ENCODE results near the gene PRUNE2.

PRUNE2 gene

GRCh38 chr9:76701441-76702039, 204.4 kb downstream of the PRUNE2 start:
- TF ChIP-seq CTCF (IDR thresholded peaks at IDR 0.05; ENCODE audit: control extremely low read depth, extremely low read depth, low read depth, missing control alignments), result no peak
- DNase-seq (ENCODE audit: extremely low spot score), result no peak
- POLR2A ChIA-PET, result no interaction called here
- CTCF ChIA-PET, result interaction anchor here (0.7 to 8.0 kb wide), 9 partner anchors 11 to 281 kb away, joined by 3 to 53 read pairs (median 3); partner anchors contain the start of gene GCNT1

- ChIA-PET POLR2A (no interaction called here), CTCF (interaction anchor here (0.7 to 8.0 kb wide), 12 partner anchors 10 to 331 kb away, joined by 3 to 53 read pairs (median 3); partner anchors contain the start of genes GCNT1 and RFK)
- no peak for DNase-seq (ENCODE audit: extremely low spot score)
- no peak for TF ChIP-seq CTCF (IDR thresholded peaks at IDR 0.05; ENCODE audit: control extremely low read depth, extremely low read depth, low read depth, missing control alignments)
Observed at GRCh38 chr9:76700916-76701315, 205.0 kb downstream of the PRUNE2 start.

- CTCF ChIA-PET, result interaction anchor here (0.8 to 8.0 kb wide), 9 partner anchors 9 to 330 kb away, joined by 3 to 53 read pairs (median 3); partner anchors contain the start of gene RFK
- no peak for DNase-seq (ENCODE audit: extremely low spot score)
- POLR2A ChIA-PET, result no interaction called here
- TF ChIP-seq CTCF (IDR thresholded peaks at IDR 0.05; ENCODE audit: control extremely low read depth, extremely low read depth, low read depth, missing control alignments), result no peak
Observed at GRCh38 chr9:76699971-76700370, 205.9 kb downstream of the PRUNE2 start.

GRCh38 chr9:76697554-76697953, 208.4 kb downstream of the PRUNE2 start:
- DNase-seq (ENCODE audit: extremely low spot score), result no peak
- CTCF ChIA-PET, result no interaction called here
- no peak for TF ChIP-seq CTCF (IDR thresholded peaks at IDR 0.05; ENCODE audit: control extremely low read depth, extremely low read depth, low read depth, missing control alignments)
- POLR2A ChIA-PET, result no interaction called here

DNA sequence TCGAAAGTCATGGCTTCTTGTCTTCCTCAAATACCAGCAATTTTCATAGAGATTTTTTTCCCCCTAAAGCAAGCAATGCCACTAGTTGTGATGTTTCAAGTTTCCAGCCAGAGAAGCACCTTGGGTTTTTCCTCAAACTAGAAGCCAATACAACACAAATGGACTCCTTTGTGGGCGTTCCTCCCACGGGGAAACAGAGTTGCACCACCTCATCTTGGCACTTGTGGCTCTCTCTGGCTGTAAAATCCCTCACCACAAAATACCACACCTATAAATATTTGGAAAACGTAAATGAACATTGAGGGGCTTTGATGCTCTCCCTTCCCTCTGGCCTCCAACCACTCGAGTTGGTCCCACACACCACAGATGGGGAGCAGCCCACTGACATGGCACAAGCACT, 208.8 kb downstream of the PRUNE2 start:
- ChIA-PET POLR2A (no interaction called here), CTCF (no interaction called here)
- TF ChIP-seq CTCF (IDR thresholded peaks at IDR 0.05; ENCODE audit: control extremely low read depth, extremely low read depth, low read depth, missing control alignments), result no peak
- DNase-seq (ENCODE audit: extremely low spot score), result no peak

DNA sequence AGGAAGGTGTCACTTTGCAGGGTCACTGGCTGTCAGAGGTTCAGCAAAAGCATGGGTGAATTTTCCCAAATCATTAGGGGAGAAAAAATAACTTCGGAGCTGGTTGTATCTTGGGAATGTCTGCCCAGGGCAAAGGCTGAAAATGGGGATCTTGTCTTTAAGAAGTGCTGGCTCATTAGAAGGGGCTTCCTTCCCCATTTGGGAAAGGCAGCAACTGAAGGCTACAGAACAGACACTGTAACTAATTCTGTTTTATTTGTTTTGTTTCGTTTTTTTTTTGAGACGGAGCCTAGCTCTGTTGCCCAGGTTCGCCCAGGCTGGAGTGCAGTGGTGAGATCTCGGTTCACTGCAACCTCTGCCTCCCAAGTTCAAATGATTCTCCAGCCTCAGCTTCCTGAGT, 212.0 kb downstream of the PRUNE2 start:
- ChIA-PET POLR2A (no interaction called here), CTCF (interaction anchor here (1.0 to 1.6 kb wide), 2 partner anchors 10 to 24 kb away, joined by 3 to 5 read pairs; no protein-coding TSS in a partner anchor)
- no peak for DNase-seq (ENCODE audit: extremely low spot score)
- TF ChIP-seq CTCF (IDR thresholded peaks at IDR 0.05; ENCODE audit: control extremely low read depth, extremely low read depth, low read depth, missing control alignments), result no peak

Data from GM10248 (cell line).